ENCODE measurements around the gene RMDN2.

GRCh38 chr2:38045811-38046210 is 120.7 kb downstream of the RMDN2 start:
- TF ChIP-seq CTCF (IDR thresholded peaks at IDR 0.05; ENCODE audit: insufficient read depth, low read depth, low read length) (no peak), EZH2 (IDR thresholded peaks at IDR 0.05; ENCODE audit: insufficient read depth, low read length) (no peak)

Data from astrocyte (in vitro differentiated cells and primary cell).